ENCODE data around the gene STK33.

STK33 gene

DNA sequence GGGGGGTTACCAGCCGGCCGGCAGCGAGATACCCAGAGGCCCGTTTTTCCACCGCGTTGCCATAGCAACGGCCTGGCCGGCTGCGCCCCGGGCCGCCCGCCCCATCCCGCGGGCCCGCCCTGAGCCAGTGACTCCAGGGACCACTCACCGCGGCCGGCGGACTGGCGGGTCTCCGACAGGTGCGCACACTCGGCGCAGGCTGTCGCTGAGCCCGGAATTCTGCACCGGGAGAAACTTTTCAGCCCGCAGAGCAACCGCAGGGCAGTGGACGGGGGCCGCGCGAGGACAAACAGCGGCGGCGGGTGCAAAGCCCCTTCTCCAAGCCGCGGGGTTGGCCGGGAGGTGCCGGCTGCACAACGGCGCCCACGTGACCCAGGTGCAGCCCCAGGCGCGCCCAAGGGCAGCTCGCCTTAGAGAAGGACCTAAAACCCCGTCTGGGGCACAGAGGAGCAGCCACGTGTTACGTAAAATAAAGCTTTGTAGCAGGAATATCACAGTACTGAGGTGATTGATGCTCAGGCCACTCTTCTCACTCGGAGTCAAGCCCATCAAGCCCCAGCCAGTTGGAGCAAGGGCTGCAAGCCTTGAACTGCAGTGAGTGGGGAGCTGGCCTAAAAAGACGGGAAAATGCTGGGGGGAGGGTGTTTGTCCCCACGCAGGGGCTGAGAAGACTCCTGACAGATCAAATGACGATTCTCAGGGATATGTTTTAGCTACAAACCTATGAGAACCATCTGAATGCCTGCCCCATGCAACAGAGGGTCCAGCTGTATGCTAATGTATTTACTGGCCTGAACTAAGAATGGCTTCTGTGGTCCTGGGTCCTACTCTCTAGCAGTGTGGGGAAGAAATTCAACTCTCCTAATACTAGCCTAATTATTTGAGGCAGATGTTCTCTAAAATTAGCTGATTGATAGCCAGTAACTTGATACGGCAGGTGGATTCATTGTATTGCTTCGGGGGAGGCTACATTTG, at the start of gene STK33:
TSS of gene STK33 (minus strand) at position 294 of the 975 bp plus-strand sequence. CDS start 119,323 bp downstream, outside the sequence.
- DNase-seq, result peak; percentile 62

- no peak for DNase-seq
These were observed 48.3 kb upstream of the STK33 start for GRCh38 chr11:8642196-8642841.

GRCh38 chr11:8641332-8641731, 47.3 kb upstream of the STK33 start:
- DNase-seq, result no peak

DNA sequence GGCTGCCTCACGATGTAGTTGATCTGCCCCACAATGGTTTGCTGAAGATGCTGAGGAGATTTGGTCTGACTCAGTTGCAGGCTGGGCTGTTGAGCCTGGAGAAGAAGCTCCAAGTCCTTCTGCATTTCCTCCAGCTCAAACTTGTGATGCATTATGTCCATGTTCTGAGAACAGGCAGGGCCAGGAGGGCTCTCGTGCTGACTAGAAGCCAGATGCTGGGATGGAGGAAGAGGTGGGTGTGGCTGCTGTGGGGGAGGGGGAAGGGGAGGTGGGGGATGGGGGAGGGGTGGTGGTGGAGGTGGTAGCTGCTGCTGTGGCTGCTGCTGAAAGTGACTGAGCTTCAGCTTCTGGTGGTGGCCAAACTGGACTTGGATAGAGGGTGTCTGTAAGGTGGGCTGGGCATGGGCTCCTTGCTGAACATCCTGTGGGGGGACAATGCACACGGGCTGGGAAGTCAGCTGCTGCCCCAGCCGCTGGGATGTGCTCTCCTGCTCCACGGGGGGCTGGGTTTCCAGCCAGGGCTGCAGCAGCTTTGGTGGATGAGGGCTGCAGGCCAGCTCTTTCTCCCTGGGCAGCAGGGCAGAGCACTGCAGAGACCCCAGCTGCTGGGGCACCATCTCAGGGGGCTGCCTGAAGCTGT, 46.4 kb upstream of the STK33 start:
- DNase-seq, result no peak

- no peak for DNase-seq
These were observed 45.6 kb upstream of the STK33 start for GRCh38 chr11:8639655-8640054.

GRCh38 chr11:8638300-8638699, 44.3 kb upstream of the STK33 start:
- DNase-seq, result no peak

GRCh38 chr11:8636127-8636526, 42.1 kb upstream of the STK33 start:
- no peak for DNase-seq

GRCh38 chr11:8634498-8634897, 40.5 kb upstream of the STK33 start:
- no peak for DNase-seq

DNA sequence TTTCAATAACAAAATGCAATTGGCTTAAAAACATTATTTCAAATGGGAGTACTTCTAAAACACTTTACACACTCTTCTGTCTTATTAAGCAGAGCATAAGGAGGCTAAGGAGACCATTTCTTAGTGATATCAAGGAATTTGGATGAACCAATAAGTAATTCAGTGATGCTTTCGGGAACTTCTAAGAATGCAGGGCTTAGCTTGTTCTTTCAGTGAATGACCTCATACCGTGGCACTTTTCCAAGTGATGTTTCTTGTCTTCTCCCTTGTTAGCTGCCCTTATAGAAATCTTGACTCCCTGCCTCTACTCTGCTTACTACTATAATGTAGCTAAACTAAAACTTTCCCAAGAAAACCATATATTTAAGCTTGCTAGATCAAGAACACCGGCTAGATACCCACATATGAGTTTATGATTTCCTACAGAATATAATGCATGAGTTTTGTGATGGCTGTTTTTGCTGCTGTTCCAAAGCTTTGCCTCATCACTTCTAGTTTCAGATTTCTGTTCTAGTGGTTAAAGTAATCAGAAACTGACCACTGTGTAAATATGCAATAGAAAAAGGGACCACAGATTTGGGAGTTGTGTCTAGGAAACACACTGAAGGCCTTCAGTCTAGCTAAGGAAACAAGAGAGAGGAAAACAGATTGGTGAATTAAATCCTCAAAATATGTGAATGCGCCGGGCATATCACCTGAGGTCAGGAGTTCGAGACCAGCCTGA, 37.5 kb upstream of the STK33 start:
- no peak for DNase-seq

- DNase-seq, result no peak
These were observed 30.7 kb upstream of the STK33 start for GRCh38 chr11:8624698-8625097.

GRCh38 chr11:8621147-8621546, 27.1 kb upstream of the STK33 start:
- no peak for DNase-seq

DNA sequence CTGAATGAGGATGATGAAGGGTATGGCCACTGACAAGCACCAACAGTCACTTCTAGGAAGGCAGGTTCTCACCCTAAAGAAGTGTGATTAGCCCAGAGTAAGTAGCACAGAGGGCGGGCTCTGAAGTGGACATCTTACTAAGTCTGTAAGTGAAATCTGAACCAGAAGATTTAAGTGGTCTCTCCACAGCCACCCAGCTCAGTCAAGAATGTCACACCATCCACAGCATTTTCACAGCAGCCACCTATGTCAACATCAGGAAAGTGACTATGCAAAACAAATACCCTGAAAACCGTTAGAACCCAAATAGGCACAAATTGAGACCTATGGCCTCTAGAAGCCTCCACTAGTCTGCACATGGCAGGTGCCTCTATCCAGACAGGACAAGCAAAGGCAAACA, 23.0 kb upstream of the STK33 start:
- no peak for DNase-seq

DNA sequence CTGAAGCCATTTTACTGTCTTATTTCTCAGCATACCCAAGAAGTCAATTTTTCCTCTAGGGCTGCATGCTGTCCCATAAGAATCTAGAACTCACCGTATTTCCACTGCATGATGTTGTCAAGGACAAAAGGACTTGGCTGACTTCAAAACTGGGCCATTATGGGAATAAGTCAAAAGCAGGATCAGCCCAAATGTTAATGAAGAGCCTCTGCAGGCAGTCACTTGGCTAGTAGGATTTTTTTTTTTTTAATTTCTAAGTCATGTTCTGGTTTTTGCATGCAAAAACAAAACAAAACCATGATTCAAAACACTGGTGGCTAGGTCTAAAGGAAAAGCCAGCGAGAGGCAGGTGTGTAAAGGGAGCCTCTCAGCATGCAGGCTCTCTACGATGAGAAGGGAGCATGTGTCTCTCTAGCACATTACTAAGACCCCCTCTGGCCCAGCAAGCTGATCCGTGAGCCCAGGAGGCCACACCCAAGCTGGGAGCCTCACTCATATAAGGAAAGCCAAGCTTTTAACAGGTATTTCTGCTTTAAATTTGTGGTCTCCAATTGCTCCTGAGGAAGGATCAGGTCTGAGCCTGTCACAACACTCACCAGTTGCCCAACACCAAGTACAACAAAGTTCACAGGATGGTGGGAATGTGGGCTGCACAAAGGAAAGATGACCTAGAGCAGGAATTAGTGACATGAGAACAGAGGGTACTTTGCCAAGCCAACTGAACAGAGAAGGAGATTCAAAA, 21.4 kb upstream of the STK33 start:
- no peak for DNase-seq

GRCh38 chr11:8614497-8614896, 20.5 kb upstream of the STK33 start:
- DNase-seq, result no peak

- no peak for DNase-seq
These were observed 19.0 kb upstream of the STK33 start for GRCh38 chr11:8613036-8613435.

DNA sequence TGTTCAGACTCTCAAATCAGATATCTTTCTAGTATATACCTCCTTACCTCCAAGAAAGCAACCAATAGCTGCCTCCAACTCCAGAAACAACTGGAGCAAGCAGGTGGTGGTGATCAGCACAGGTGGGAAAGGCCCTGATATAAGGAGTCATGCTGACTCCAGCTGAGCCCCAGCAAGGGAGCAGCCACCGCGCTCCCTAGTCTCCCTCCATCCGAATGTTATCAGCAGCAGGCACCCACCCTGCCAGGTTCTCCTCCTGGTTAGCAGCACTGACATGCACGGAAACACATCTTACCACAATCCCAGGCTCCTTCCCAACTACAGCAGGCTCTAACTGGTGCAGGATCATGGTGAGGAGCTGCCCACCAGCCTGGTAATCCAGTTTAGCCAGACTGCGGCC, 18.5 kb upstream of the STK33 start:
- no peak for DNase-seq

DNA sequence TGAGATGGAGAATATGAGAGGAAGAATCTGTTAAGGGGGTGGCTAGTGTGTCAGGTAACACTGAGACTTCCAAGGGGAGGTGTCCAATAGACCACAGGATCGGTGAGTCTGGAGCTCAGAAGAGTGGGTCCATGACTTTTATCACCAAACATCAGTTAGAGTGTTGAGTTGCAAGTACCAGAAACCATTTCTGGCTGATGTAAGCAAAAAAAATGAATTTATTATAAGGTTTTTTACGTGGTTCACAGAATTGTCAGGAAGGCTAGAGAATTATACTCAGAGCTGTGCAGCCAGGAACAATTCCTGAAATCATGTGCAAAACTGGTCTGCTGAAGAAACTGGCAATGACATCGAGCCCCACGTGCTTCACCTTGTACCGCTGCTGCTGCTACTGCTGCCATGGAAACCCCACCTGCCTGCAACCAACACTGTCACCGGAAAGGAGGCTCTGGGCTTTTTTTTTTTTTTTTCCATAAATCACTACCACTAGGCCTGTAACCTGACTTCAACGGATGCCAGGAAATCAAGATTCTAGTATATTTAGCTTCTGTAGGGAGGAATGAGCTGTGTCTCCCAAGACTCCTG, 16.6 kb upstream of the STK33 start:
- DNase-seq, result peak; percentile 15

DNA sequence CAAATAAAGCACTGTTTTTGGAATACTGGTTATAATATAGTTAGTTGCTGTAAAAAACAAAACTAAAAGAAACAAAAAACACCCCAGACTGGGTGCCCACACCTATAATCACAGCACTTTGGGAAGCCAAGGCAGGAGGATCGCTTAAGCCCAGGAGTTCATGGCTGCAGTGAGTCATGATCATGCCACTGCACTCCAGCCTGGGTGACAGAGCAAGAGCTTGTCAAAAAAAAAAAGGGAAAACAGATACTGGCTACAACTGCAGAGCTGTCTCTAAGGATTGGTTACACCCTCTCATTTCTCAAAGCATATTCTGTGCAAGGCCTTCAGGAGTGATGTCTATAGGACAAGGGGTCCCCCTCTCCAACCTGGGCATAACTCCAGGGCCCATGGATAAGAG, 14.6 kb upstream of the STK33 start:
- DNase-seq, result no peak

- DNase-seq, result no peak
These were observed 12.0 kb upstream of the STK33 start for GRCh38 chr11:8605971-8606563.

DNA sequence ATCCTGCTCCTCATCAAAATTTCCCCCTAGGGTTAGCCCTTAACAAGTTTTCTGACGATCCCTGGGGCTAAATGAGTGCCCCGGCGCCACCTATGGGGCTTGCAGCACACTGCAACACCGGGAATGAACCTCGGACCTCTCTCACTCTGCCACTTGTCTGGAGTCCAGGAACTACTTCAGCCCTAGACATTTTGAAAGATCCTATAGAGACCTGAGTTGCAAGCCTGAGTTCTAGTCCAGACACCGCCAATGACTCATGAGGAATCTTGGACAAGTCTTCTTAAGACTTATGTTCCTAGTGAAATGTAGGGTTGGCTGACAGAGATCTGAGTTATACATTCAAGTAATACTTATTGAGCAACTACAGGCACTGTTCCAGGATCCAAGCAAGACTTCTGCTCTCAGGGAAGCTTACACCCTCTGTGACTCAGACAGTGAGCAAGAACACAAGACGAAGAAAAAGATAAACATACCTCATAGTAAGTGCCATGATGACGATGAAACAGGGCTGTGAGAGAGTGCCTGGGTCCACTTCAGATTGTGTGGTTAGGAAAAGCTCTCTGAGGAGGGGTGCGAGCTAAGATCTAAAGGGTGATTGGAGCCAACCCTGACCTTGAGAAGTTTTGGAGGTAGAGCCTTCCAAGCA, 10.2 kb upstream of the STK33 start:
- peak; percentile 50 for DNase-seq

DNA sequence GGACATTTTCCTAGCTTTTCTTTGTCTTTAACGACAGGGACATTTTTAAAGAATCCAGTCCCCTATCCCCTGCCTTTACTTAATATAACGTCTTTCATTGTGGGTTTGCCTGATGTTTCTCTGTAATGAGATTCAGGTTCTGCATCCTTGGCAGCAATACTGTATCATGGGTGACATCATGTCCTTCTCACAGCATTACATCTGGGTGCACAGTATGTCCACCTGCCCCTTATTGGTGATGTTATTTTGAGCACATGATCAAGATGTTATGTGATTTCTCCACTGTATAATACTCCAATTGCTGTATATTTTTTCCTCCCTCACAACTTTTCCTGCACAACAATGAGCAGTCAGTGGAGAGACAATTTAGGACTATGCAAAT, 9.7 kb upstream of the STK33 start:
- DNase-seq, result no peak

All from activated CD4-positive, alpha-beta T cell treated with anti-CD3 and anti-CD28 coated beads, Interleukin-10, Interleukin-2, amounts not matched to agents 100 ng/mL and 50 ng/mL, durations not matched to agents 16 hours and 8 hours (primary cell).